Hepatic stellate cell (primary cell): ENCODE data around the gene ZNF124.
"Not testable (repeated sequence)": the region's sequence is repeated elsewhere in the genome, so short reads cannot be mapped to it uniquely, and the experiment has no call there.

Source experiments
- DNase-seq: peaks from one replicate; pipeline ENCODE4 v3.0.0; 2011; ENCODE audit warnings: low spot score

Gene ZNF124

GRCh38 chr1:247171875-247172563, at the start of gene ZNF124:
Gene ZNF124, minus strand, starts transcription at chr1:247172020. Its CDS starts 143 bp downstream, at chr1:247171877.
- DNase-seq, result not testable (repeated sequence)

- not testable (repeated sequence) for DNase-seq
These were observed 48.5 kb upstream of the ZNF124 start for GRCh38 chr1:247220280-247220679.

- no peak for DNase-seq
These were observed 46.4 kb upstream of the ZNF124 start for GRCh38 chr1:247218121-247218651.

- no peak for DNase-seq
These were observed 44.4 kb upstream of the ZNF124 start for GRCh38 chr1:247216261-247216660.

GRCh38 chr1:247212627-247213617, 41.1 kb upstream of the ZNF124 start:
- DNase-seq, result no peak

- DNase-seq, result no peak
These were observed 40.2 kb upstream of the ZNF124 start for GRCh38 chr1:247212012-247212411.

- DNase-seq, result no peak
These were observed 39.5 kb upstream of the ZNF124 start for GRCh38 chr1:247211339-247211738.

GRCh38 chr1:247210376-247211117, 38.7 kb upstream of the ZNF124 start:
- DNase-seq, result peak; percentile 97

GRCh38 chr1:247210062-247210375, 38.2 kb upstream of the ZNF124 start:
- no peak for DNase-seq

GRCh38 chr1:247209396-247209795, 37.6 kb upstream of the ZNF124 start:
- DNase-seq, result no peak

GRCh38 chr1:247204177-247204647, 32.4 kb upstream of the ZNF124 start:
- no peak for DNase-seq

GRCh38 chr1:247198781-247199180, 27.0 kb upstream of the ZNF124 start:
- DNase-seq, result no peak

GRCh38 chr1:247193958-247194357, 22.1 kb upstream of the ZNF124 start:
- DNase-seq, result no peak

GRCh38 chr1:247189981-247190798, 18.4 kb upstream of the ZNF124 start:
- no peak for DNase-seq

- DNase-seq, result no peak
These were observed 13.8 kb upstream of the ZNF124 start for GRCh38 chr1:247185667-247186066.

- DNase-seq, result no peak
These were observed 12.4 kb upstream of the ZNF124 start for GRCh38 chr1:247184254-247184653.

GRCh38 chr1:247182994-247183393, 11.2 kb upstream of the ZNF124 start:
- DNase-seq, result no peak

- no peak for DNase-seq
These were observed 8.8 kb upstream of the ZNF124 start for GRCh38 chr1:247180581-247180980.

- no peak for DNase-seq
These were observed 5.9 kb upstream of the ZNF124 start for GRCh38 chr1:247177755-247178154.

- no peak for DNase-seq
These were observed 3.6 kb upstream of the ZNF124 start for GRCh38 chr1:247175458-247175857.

- DNase-seq, result no peak
These were observed 1.6 kb upstream of the ZNF124 start for GRCh38 chr1:247173431-247173830.
